ENCODE results near the gene MARCHF3.

DNA sequence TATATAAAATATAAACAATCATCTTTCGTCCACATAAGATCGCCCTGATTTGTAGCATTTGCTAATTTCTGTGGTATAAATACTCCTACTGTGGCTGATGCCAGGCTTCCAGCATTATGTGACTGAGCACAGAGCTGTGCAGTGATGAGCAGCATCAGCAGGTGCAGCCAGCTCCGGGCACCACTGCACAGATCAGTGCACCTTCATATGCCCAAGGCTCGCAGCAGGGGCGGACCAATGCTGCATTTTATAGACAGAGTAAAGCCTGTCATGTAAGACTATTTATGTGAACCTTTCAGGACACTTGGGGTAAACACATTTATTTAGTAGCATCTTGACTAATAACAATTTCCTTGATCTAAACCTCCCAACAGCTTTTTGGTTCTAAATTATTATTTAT, 200.3 kb downstream of the MARCHF3 start:
- TF ChIP-seq EZH2 (IDR thresholded peaks at IDR 0.05; ENCODE audit: borderline replicate concordance, low read depth, low read length, poor library complexity, severe bottlenecking), result no peak
- TF ChIP-seq, protein P1, sequence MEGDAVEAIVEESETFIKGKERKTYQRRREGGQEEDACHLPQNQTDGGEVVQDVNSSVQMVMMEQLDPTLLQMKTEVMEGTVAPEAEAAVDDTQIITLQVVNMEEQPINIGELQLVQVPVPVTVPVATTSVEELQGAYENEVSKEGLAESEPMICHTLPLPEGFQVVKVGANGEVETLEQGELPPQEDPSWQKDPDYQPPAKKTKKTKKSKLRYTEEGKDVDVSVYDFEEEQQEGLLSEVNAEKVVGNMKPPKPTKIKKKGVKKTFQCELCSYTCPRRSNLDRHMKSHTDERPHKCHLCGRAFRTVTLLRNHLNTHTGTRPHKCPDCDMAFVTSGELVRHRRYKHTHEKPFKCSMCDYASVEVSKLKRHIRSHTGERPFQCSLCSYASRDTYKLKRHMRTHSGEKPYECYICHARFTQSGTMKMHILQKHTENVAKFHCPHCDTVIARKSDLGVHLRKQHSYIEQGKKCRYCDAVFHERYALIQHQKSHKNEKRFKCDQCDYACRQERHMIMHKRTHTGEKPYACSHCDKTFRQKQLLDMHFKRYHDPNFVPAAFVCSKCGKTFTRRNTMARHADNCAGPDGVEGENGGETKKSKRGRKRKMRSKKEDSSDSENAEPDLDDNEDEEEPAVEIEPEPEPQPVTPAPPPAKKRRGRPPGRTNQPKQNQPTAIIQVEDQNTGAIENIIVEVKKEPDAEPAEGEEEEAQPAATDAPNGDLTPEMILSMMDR (conservative IDR thresholded peaks at IDR 0.05; ENCODE audit: low read depth, low read length), result no peak

Data from A673 (cell line).